Glutamatergic neuron (in vitro differentiated cells): Measurements from ENCODE around the gene INTS12. TPM values are rescaled to one million over a fixed set of nuclear protein-coding genes. Genes with fewer than 3 reads are reported as not detected.

ENCODE experiments used
- DNase-seq: peaks from one replicate; pipeline ENCODE4 v3.0.0; 2022
- H3K27ac Mint-ChIP-seq: one replicate; pipeline ENCODE4 v1.8.0; 2020; ENCODE audit warnings: mild to moderate bottlenecking, mixed read lengths, inconsistent platforms; ENCODE audit not compliant: unreplicated experiment
- H3K27me3 Mint-ChIP-seq: one replicate; pipeline ENCODE4 v1.8.0; 2020; ENCODE audit warnings: mild to moderate bottlenecking, moderate library complexity, mixed read lengths, inconsistent platforms; ENCODE audit not compliant: unreplicated experiment
- H3K36me3 Mint-ChIP-seq: one replicate; pipeline ENCODE4 v1.8.0; 2020; ENCODE audit warnings: mild to moderate bottlenecking, mixed read lengths, inconsistent platforms; ENCODE audit not compliant: unreplicated experiment
- H3K4me1 Mint-ChIP-seq: one replicate; pipeline ENCODE4 v1.8.0; 2020; ENCODE audit warnings: mild to moderate bottlenecking, low read depth, mixed read lengths, inconsistent platforms; ENCODE audit not compliant: unreplicated experiment
- H3K4me3 Mint-ChIP-seq: one replicate; pipeline ENCODE4 v1.8.0; 2020; ENCODE audit warnings: mild to moderate bottlenecking, mixed read lengths, inconsistent platforms; ENCODE audit not compliant: unreplicated experiment
- H3K9me3 Mint-ChIP-seq: one replicate; pipeline ENCODE4 v1.8.0; 2020; ENCODE audit warnings: mild to moderate bottlenecking, moderate library complexity, mixed read lengths, inconsistent platforms; ENCODE audit not compliant: unreplicated experiment
- total RNA-seq: library from RNA; stranded (reverse); fragmentation: NEBNext Ultra II Directional; extraction: Animal tissue kit (Norgen Biotek cat#: 25700); gene quantifications from one replicate; pipeline ENCODE4 v1.2.1, GENCODE V29; 2021; ENCODE audit not compliant: unreplicated experiment
- TF ChIP-seq, protein P1 (sequence below): fragments of 200-600 bp; sonication (generic); IDR thresholded peaks from one replicate; pipeline ENCODE4 v1.5.0; 2021; ENCODE audit not compliant: partially characterized antibody, unreplicated experiment

The INTS12 gene
- total RNA-seq, 1 donor from 2014 or later, result 23.5 TPM

DNA sequence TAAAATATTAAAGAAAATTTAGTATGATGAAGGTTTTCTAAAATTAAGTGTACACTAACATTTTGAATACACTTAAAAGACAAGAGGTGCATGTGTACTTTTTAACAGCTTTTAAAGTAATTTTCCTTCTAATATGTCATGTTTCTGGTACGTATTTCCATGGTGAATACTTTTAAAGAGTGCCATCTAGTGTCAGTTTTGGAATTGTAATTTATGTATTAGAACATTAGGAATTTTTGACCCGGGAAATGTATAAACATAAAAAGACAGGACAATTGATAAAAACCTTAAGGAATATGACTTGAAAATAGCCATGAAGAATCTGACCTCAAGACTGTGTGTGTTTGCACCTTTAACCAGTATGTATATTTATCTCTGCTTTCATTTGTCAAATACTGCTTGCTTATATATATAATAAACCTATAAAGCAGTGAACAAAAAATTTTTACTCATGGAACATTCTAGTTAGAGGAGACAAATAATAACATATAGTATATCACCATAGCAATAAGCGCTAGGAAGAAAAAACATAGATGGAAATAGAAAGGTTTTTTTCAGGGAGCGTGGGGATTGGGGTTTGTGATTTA, 7.3 kb upstream of the INTS12 start:
- Mint-ChIP-seq H3K9me3 (no peaks in the 10 kb centered on the region), H3K27ac (no peak overlapping the region), H3K4me1 (peaks cover 10% of the 10 kb centered on the region), H3K36me3 (no peaks in the 10 kb centered on the region), H3K27me3 (no peaks in the 10 kb centered on the region), H3K4me3 (no peak overlapping the region)
- DNase-seq, result no peak
- TF ChIP-seq, protein P1, sequence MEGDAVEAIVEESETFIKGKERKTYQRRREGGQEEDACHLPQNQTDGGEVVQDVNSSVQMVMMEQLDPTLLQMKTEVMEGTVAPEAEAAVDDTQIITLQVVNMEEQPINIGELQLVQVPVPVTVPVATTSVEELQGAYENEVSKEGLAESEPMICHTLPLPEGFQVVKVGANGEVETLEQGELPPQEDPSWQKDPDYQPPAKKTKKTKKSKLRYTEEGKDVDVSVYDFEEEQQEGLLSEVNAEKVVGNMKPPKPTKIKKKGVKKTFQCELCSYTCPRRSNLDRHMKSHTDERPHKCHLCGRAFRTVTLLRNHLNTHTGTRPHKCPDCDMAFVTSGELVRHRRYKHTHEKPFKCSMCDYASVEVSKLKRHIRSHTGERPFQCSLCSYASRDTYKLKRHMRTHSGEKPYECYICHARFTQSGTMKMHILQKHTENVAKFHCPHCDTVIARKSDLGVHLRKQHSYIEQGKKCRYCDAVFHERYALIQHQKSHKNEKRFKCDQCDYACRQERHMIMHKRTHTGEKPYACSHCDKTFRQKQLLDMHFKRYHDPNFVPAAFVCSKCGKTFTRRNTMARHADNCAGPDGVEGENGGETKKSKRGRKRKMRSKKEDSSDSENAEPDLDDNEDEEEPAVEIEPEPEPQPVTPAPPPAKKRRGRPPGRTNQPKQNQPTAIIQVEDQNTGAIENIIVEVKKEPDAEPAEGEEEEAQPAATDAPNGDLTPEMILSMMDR, result peak; percentile 53

DNA sequence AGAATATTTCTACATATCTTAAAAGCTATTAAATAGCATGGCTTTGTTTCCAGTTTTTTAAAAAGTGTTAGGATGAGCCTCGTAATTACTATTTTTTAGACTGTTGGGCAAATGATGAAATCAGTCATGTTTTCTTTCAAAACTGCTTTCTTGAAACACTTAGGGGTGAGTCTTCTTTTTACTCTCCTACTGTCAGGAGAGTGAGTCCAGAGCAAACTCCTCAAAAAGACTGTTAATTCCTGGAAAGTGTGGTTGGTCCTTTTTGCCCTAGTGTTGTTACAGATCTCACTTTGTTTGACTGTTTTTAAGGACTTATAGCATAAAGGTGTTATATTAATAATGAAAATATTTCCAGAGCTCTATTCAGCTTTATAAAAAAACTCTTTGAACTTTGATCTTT, 6.4 kb upstream of the INTS12 start:
- Mint-ChIP-seq H3K4me3 (no peak overlapping the region), H3K27me3 (no peaks in the 10 kb centered on the region), H3K9me3 (no peaks in the 10 kb centered on the region), H3K4me1 (peaks cover 10% of the 10 kb centered on the region), H3K36me3 (no peaks in the 10 kb centered on the region), H3K27ac (no peak overlapping the region)
- TF ChIP-seq, protein P1, result no peak
- DNase-seq, result no peak

DNA sequence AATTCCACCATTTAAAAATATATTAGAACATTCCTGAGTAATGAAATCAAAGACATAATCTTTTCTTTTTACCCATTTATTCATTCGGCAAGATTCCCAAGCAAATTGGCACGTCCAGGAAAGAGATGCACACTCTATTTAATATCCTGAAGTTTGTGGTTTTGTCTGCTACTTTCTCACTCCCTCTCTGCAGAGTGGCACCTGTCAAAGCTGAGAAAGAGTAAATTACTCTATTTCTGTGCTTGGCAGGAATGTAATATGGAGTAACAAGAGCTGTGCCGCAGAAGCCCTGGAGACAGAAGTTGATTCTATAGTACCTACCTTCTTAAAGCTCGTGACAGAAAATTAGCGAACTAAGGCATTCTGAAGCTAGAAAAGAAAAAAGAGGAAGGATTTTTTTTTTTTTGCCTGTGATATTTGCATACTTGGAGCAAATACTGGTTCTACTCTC, 5.6 kb upstream of the INTS12 start:
- Mint-ChIP-seq H3K4me3 (no peak overlapping the region), H3K9me3 (no peaks in the 10 kb centered on the region), H3K27me3 (no peaks in the 10 kb centered on the region), H3K36me3 (no peaks in the 10 kb centered on the region), H3K4me1 (peaks cover 12% of the 10 kb centered on the region), H3K27ac (no peak overlapping the region)
- TF ChIP-seq, protein P1, result no peak
- DNase-seq, result no peak

DNA sequence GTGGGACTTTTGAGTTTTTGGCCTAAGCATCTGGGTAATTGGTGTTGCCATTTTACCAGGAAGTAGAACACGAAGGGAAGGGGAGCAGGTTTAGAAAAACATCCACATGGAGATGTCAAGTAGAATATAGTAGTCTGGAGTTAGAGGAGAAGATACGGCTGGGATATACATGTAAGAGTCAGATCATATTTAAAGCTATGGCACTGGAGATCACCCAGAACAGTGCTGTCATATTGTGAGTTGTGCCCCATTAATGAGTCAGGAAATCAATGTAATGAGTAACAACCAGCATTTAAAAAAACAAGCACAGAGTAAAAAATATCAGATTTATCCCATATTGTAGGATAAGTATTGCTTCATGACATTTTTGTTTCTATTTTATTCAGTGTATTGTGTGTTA, 4.3 kb upstream of the INTS12 start:
- TF ChIP-seq, protein P1, result no peak
- no peak for DNase-seq
- Mint-ChIP-seq H3K27me3 (no peaks in the 10 kb centered on the region), H3K4me1 (peaks cover 12% of the 10 kb centered on the region), H3K9me3 (peaks cover 2% of the 10 kb centered on the region), H3K27ac (no peak overlapping the region), H3K36me3 (no peaks in the 10 kb centered on the region), H3K4me3 (no peak overlapping the region)

DNA sequence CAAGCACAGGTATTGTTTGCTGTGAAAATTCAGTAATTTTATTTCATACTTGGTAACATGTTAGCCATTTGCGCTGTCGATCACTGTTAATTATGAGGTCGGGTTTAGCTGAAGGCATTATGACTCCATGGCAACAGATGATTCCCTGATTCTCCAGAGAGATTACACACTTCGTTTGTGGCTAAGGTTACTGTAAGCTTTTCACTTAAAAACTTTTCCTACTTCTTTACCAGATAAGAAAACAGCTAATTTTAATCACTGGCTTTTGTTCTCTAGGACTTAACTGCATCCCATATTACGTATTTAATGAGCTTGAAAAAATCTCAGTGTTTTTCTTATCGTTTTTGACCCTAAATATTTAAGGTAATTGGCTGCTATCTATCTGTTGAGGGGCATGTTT, 2.2 kb upstream of the INTS12 start:
- Mint-ChIP-seq H3K27ac (no peak overlapping the region), H3K4me3 (no peak overlapping the region), H3K4me1 (peaks cover 17% of the 10 kb centered on the region), H3K9me3 (peaks cover 2% of the 10 kb centered on the region), H3K36me3 (no peaks in the 10 kb centered on the region), H3K27me3 (no peaks in the 10 kb centered on the region)
- DNase-seq, result no peak
- TF ChIP-seq, protein P1, result no peak
